ENCODE measurements around the gene TMEM231.
"Not testable (repeated sequence)": the region's sequence is repeated elsewhere in the genome, so short reads cannot be mapped to it uniquely, and the experiment has no call there.

Gene TMEM231

DNA sequence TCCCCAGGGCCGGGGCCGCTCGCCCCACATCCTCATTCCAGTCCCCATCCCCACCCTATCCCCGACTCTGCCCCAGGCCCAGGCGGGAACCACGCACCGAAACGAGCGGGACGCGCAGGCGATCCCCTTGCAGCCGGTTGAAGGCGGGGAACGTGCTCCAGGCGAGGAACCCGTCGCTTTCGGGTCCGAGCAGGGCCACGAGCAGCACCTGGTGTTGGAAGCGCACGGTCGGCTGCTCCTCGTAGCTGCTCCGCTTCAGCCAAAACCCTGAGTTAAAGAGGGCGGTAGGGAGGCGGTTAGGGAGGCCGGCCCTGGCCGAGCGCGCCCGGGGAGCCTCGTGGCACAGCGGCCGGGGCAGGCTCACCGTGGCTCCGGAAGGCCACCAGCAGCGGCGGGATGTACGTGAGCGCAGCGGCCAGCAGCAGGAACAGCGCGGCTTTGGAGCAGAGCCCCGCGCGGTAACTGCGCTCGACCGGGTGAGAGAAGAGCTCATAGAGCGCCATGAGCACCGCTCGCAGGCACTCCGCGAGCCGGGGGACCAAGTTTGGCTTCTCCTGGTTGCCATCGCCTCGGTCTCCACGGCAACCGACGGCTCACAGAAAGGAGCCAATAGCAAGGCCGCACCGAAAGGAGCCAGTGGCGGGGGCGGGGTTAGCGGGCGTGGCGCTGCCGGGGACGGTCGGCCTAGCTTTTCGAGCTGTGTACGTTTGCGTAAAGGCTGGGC is at the start of gene TMEM231:
Gene TMEM231, minus strand, starts transcription at position 546 of the 724 bp plus-strand sequence. Its CDS starts 43 bp downstream, at position 503.
- DNase-seq (ENCODE audit: low spot score): peak; percentile 90

DNA sequence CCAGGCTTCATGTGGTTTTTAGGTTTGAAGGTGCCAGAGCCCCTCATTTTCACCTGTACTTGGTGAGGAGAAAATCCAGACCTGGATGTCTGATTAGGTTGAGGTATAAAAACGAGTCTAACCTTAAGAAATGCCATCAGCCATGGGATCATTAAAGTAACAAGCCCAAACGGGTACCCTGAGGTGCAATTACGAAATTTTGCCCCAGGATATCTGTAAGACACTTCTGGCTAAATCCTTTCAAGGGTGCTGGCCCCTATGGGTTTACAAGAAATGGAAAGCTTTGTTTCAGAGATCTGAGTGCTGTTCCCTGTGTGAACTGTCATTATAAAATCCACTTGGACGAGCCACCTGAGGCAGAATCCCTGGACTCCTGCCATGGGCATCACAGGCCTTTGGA is 47.2 kb upstream of the TMEM231 start:
- DNase-seq (ENCODE audit: low spot score): no peak

DNA sequence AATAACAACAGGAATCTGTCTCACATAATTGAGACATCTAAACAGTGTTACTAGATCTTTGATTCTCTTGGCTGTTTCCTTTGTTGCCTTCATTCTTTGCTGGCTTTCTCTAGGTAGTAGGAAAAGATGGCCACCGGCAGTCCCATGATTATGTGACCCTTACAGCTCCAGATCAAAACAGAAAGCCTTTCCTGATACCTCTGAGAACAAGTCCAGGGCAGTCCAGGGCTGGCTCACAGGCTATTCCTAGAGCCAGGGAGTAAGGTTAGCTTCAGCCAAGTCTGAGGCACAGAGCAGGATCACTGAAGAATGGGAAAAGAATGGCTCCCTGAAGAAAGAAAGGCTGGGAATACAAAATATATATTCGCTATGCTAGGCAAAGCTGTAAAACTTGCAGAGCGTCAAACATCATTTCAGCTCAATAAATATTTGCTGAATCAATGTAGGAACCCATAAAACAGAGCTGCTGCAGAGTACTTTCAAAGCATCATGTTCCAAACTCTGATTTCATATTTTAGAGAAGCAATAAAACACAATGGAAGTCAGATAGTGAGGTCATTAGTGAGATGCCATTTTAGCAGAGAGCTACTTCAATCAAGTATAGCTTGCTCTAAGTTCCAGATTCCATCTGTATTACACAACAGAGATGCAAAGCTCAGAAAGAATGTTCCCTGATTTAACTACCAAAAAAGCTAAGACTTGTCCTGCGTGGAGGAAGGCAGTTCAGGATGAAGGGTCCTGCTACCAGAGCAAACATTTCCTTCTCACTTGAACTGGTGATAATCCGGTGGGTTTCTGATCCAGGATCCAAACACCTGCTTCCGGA is 43.6 kb upstream of the TMEM231 start:
- no peak for DNase-seq (ENCODE audit: low spot score)

DNA sequence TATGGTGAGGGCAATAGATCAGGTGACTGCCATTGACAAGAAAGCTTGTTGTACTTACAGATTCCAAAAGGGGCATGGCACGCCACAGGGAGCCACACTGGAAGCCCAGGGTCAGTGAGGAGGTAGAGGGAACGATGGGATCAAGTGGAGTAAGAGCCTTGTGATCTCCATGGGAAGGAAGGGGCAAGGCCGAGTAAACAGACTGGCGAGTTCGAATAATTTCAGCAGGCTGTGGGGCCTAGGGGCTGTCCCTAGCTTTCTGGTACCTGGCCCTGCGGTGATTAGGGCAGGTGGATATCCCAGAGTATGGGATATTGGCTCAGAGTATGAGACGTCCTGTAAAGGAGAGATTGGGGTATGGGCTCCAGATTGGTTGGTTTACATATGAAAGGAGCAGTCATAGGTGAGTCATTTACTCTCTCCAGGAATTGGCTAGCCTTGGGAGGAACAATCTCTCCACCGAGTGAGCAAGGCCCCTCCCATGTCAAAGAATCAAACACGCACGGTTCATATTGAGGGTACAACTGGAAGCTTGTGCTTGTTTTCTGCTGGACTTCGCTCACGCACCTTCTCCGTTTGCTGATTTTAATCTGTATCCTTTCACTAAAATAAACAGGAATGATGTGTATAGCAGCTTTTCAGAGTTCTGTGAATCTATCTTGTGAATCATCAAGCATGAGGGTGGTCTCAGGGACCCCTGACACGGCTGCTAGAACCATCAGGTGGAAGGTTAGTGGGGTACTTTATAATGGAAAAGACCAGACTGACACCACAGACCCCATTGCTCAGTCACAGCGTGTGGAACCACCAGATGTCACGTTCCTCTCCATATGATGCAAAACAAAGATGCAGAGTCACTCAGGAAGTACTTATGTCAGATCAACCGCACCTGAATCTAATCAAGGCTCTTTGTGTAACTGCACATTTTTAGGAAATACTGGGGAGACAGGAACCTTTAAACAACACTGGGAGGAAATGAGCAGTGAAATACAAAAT is 38.1 kb upstream of the TMEM231 start:
- DNase-seq (ENCODE audit: low spot score): no peak

DNA sequence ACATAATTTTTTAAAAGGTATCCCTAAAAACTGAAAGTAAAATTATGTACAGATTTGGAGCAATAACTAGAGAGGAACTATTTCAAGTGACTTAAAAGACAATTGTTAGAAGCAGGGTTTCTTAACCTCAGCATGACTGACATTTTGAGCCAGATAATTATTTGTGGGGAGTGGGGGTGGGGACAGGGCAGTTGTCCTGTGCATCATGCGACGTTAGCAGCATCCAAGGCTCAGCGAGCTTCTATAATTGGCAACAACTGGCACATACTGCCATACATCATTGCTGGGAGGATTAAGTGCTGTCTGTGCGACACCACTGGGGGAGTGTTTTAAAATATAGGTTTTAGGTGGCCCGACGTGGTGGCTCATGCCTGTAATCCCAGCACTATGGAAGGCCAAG is 37.3 kb upstream of the TMEM231 start:
- DNase-seq (ENCODE audit: low spot score): no peak

- not testable (repeated sequence) for DNase-seq (ENCODE audit: low spot score)
These were observed 35.9 kb upstream of the TMEM231 start for GRCh38 chr16:75591927-75592326.

- DNase-seq (ENCODE audit: low spot score): no peak
These were observed 35.1 kb upstream of the TMEM231 start for GRCh38 chr16:75590920-75591843.

GRCh38 chr16:75589306-75589705 is 33.3 kb upstream of the TMEM231 start:
- no peak for DNase-seq (ENCODE audit: low spot score)

DNA sequence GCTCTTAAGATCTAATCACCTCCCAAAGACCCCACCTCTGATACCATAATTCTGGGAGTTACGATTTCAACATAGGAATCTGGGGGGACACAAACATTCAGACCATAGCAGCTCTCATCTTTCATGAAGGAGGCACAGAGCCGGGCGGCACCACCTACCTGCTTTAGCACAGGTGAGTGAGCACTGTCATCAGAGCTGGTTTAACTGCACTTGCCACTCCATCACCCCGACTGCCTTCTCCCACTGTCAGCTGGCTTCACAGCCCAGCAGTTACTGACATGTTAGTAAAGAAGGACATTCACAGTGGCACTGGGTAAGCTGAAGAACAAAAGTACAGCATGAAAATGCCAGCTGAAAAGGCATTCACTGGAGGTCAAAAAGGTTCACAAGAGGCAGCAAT is 32.7 kb upstream of the TMEM231 start:
- no peak for DNase-seq (ENCODE audit: low spot score)

DNA sequence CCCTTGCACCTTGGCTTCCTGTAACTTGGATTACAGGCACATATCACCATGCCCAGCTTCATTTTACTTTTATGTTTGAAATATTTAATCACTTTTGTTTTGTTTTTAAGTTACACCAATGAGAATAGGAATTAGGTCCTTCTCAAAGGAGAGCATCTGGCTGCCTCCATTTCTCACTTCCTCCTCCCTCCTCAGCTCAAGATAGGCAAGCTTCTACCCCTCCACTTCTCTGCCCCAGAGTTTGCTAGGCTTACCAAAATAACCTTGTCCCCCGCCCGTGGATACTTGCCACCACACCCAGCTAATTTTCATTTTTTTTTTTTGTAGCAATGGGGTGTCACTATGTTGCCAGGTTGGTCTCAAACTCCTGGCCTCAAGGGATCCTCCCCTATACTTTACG is 28.1 kb upstream of the TMEM231 start:
- no peak for DNase-seq (ENCODE audit: low spot score)

GRCh38 chr16:75579281-75579834 is 23.3 kb upstream of the TMEM231 start:
- DNase-seq (ENCODE audit: low spot score): no peak

DNA sequence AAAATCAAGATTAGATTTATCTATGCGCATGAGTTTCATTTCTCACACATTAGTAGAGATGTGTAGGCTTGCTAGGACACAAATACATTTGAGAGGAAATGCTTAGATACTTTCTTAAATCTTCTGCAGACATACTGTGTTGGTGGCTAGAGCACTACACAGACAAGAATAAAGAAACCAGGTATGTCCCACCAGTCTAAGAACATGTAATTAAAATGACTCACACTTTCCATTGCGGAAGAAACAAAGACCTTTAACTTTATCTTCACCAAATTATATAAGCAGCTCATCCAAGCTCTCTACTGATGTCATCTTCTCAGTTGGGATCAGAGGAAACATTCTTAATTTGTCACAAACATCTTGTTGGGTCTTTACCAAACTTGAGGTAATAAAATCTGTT is 22.7 kb upstream of the TMEM231 start:
- no peak for DNase-seq (ENCODE audit: low spot score)

DNA sequence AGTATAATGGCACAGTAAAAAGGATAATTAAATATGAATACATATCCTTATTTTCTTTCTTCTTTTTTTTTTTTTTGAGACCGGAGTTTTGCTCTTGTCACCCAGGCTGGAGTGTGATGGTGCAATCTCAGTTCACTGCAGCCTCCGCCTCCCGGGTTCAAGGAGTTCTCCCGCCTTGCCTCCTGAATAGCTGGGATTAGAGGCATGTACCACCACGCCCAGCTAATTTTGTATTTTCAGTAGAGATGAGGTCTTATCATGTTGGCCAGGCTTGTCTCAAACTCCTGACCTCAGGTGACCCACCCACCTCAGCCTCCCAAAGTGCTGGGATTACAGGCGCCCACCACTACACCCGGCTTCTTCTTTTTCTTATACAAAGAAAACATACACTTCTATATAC is 22.2 kb upstream of the TMEM231 start:
- no peak for DNase-seq (ENCODE audit: low spot score)

- DNase-seq (ENCODE audit: low spot score): no peak
These were observed 20.3 kb upstream of the TMEM231 start for GRCh38 chr16:75576384-75576811.

DNA sequence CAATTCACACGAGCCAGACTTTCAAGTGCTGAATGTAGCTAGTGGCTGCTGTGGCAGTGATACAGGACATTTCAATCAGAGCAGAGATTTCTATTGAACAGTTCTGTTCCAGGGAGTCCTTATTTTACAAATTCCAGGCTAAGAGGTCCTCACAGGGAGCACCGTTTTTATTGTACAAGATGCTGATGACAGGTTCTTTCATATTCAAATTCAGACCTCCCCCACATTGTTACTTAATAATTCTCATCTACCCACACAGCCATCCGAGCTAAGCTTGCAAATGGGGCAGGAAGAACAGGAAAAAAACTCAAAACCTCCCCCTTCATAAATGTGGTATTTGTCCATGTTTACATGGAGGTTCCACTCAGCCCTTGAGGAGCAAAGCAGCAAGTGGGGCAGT is 19.9 kb upstream of the TMEM231 start:
- DNase-seq (ENCODE audit: low spot score): no peak

DNA sequence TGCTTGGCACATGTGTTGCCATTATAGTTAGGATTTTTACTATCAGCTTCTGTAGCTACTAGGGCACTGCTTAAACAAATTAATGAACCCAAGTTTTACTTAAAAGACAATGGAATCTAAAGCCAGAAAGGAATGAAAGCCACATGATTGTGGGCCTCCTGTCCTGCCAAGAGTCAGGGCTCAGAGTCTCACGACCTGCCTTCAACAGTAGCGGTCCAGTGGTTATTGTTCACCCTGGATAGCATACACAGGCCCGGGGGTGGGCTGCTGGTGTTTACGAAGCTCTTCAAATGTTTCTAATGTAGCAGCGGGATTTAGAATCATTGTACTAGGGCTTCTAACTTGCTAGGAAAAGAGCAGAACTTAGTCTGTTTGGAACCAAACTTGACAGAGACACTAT is 17.9 kb upstream of the TMEM231 start:
- no peak for DNase-seq (ENCODE audit: low spot score)

- no peak for DNase-seq (ENCODE audit: low spot score)
These were observed 17.0 kb upstream of the TMEM231 start for GRCh38 chr16:75572864-75573542.

DNA sequence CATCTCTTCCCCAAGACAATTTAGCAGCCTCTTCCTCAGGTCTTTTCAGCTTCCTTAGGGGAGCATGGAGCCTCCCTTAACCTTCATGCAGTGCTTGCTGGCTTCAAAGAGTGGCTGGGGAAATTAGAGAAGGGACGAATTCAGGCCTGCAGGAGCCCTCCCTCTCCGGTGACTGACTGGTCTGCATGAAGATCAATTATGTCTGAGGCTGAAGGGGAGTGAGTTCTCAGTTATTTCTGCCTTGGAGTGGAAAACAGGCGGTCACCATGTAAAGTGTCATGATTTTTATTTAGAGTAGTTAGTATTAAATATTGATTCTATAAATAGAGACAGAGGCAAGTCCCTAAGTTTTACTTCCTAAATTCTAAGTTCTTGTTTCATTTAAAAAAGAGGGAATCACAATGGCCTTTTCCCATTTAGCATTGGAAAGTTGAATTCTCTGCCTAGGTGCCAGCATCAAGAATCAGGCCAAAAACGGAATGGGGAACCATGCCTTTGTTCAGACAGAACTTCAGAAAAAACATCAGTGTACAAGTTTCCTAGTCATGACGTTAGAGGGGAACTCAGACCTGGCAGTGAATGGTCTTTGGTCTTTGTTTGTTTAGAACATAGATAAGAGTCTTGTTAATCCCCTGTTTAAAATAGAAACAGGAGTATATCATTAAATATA is 14.5 kb upstream of the TMEM231 start:
- no peak for DNase-seq (ENCODE audit: low spot score)

DNA sequence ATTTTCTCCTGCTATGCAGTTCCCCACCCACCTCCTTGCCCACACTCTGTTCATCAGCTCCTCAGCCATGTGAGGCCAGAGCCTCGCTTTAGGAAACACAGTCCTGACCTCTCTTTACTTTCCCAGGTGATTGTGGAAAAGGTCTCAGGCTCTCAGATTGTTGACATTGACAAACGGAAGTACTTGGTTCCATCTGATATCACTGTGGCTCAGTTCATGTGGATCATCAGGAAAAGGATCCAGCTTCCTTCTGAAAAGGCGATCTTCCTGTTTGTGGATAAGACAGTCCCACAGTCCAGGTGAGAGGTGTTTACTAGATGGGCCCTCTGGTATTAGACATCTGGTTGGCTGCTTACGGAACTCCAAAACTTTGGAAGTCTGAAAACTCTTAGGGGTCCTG is 11.9 kb upstream of the TMEM231 start:
- no peak for DNase-seq (ENCODE audit: low spot score)
